Measurements from ENCODE around the gene KCNIP4.

KCNIP4 gene

DNA sequence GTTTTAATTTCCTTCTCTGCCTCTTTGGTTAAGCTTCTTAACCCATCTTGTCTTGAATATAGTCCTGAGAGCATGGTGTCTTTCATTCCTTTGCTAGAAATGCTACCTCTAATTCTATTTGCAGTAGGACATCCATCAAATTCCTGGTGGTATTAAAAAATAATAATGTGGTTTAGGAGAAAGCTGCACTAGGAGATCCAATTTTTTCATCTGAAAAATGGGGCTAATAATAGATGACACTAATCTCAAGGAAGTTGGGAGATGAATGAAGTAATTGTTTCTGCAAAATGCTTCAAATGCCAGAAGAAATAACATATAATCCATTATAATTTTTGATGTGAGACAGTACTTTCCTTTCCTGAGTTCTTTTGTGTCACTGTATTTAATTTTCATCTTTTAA lies 1053.4 kb downstream of the KCNIP4 start:
- DNase-seq (ENCODE audit: low read depth in 1 of 2, low spot score in 1 of 2): no peak
- no peak for TF ChIP-seq GABPA (IDR thresholded peaks at IDR 0.05; ENCODE audit: low read depth)
- TF ChIP-seq SPI1 (IDR thresholded peaks at IDR 0.05; ENCODE audit: borderline replicate concordance, low read depth): no peak
- TF ChIP-seq, protein P1, sequence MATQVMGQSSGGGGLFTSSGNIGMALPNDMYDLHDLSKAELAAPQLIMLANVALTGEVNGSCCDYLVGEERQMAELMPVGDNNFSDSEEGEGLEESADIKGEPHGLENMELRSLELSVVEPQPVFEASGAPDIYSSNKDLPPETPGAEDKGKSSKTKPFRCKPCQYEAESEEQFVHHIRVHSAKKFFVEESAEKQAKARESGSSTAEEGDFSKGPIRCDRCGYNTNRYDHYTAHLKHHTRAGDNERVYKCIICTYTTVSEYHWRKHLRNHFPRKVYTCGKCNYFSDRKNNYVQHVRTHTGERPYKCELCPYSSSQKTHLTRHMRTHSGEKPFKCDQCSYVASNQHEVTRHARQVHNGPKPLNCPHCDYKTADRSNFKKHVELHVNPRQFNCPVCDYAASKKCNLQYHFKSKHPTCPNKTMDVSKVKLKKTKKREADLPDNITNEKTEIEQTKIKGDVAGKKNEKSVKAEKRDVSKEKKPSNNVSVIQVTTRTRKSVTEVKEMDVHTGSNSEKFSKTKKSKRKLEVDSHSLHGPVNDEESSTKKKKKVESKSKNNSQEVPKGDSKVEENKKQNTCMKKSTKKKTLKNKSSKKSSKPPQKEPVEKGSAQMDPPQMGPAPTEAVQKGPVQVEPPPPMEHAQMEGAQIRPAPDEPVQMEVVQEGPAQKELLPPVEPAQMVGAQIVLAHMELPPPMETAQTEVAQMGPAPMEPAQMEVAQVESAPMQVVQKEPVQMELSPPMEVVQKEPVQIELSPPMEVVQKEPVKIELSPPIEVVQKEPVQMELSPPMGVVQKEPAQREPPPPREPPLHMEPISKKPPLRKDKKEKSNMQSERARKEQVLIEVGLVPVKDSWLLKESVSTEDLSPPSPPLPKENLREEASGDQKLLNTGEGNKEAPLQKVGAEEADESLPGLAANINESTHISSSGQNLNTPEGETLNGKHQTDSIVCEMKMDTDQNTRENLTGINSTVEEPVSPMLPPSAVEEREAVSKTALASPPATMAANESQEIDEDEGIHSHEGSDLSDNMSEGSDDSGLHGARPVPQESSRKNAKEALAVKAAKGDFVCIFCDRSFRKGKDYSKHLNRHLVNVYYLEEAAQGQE (IDR thresholded peaks at IDR 0.05; ENCODE audit: insufficient replicate concordance, low read depth): no peak
- TF ChIP-seq, protein P2, sequence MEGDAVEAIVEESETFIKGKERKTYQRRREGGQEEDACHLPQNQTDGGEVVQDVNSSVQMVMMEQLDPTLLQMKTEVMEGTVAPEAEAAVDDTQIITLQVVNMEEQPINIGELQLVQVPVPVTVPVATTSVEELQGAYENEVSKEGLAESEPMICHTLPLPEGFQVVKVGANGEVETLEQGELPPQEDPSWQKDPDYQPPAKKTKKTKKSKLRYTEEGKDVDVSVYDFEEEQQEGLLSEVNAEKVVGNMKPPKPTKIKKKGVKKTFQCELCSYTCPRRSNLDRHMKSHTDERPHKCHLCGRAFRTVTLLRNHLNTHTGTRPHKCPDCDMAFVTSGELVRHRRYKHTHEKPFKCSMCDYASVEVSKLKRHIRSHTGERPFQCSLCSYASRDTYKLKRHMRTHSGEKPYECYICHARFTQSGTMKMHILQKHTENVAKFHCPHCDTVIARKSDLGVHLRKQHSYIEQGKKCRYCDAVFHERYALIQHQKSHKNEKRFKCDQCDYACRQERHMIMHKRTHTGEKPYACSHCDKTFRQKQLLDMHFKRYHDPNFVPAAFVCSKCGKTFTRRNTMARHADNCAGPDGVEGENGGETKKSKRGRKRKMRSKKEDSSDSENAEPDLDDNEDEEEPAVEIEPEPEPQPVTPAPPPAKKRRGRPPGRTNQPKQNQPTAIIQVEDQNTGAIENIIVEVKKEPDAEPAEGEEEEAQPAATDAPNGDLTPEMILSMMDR (IDR thresholded peaks at IDR 0.05; ENCODE audit: insufficient read depth, low read length): no peak

DNA sequence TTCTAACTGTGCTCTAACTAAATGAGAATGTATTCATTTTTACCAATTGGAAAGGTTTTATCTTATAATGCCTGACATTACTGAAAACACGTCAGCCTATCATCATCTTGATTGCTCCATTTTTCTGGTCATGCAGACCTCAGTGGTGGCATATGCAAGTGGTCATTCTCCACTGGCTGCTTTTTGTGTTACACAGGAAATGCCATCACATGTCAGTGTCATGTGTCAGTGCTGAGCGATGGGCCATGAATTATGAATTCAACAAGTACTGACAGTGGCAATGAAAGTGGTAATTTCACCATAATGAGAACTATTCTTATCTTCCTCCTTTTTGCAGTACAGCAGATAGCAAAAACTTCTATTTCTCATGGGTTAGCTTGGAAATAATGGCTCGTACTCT lies 1057.8 kb downstream of the KCNIP4 start:
- no peak overlapping the region for H3K27ac ChIP-seq (replicated peaks)
- no peak overlapping the region for H3K4me3 ChIP-seq (replicated peaks; ENCODE audit: insufficient read depth, low read length)
- TF ChIP-seq, protein P1 (IDR thresholded peaks at IDR 0.05; ENCODE audit: insufficient replicate concordance, low read depth): no peak
- no peak for TF ChIP-seq SPI1 (IDR thresholded peaks at IDR 0.05; ENCODE audit: borderline replicate concordance, low read depth)
- TF ChIP-seq POLR2AphosphoS5 (IDR thresholded peaks at IDR 0.05; ENCODE audit: low read depth): no peak
- TF ChIP-seq, protein P2 (IDR thresholded peaks at IDR 0.05; ENCODE audit: insufficient read depth, low read length): no peak
- no peak for TF ChIP-seq GABPA (IDR thresholded peaks at IDR 0.05; ENCODE audit: low read depth)
- no peak for DNase-seq (ENCODE audit: low read depth in 1 of 2, low spot score in 1 of 2)
- H3K27me3 ChIP-seq (ENCODE audit: insufficient read depth, poor library complexity, severe bottlenecking): no peaks in the 10 kb centered on the region

More for the DNA sequence above, 1053.4 kb downstream of the KCNIP4 start:
- Histone ChIP-seq H3K27ac (replicated peaks) (no peak overlapping the region), H3K27me3 (ENCODE audit: insufficient read depth, poor library complexity, severe bottlenecking) (no peaks in the 10 kb centered on the region), H3K4me3 (replicated peaks; ENCODE audit: insufficient read depth, low read length) (no peak overlapping the region)

DNA sequence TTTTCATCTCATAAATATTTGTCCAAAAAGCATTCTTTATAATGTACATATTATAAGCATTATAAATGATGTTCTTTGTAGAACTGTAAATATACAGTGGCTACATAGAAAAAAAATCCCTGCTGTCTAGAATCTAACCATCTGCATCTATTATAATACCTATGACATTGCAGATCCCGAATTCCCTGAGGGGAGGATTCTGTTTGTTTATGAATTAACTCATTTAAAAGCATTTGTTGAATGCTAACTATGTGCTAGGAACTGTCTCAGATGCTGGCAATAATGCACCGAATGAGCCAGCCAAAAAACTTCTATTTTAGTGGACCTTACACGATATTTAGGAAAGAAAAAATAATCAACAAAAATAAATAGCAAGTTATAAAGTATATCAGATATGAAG lies 1058.7 kb downstream of the KCNIP4 start:
- Histone ChIP-seq H3K27me3 (ENCODE audit: insufficient read depth, poor library complexity, severe bottlenecking) (no peaks in the 10 kb centered on the region), H3K27ac (replicated peaks) (no peak overlapping the region), H3K4me3 (replicated peaks; ENCODE audit: insufficient read depth, low read length) (no peak overlapping the region)
- DNase-seq (ENCODE audit: low read depth in 1 of 2, low spot score in 1 of 2): no peak
- no peak for TF ChIP-seq POLR2AphosphoS5 (IDR thresholded peaks at IDR 0.05; ENCODE audit: low read depth)
- TF ChIP-seq, protein P2 (IDR thresholded peaks at IDR 0.05; ENCODE audit: insufficient read depth, low read length): no peak
- TF ChIP-seq, protein P1 (IDR thresholded peaks at IDR 0.05; ENCODE audit: insufficient replicate concordance, low read depth): no peak
- no peak for TF ChIP-seq GABPA (IDR thresholded peaks at IDR 0.05; ENCODE audit: low read depth)

All from HL-60 (cell line).